SK-MEL-5 (cell line): ENCODE results near the gene SYN1. TPM values are rescaled to one million over a fixed set of nuclear protein-coding genes. Genes with fewer than 3 reads are reported as not detected.

Source experiments
- DNase-seq: peaks from one replicate; pipeline ENCODE4 v3.0.0-alpha.2; 2016; ENCODE audit warnings: low read depth, low spot score
- in situ Hi-C: cut with HindIII; loops from 2 replicates; pipeline ENCODE4 v1.10.0; 2016; ENCODE audit warnings: low sequenced_read_pairs, high pct_unique_total_duplicates, low pct_unique_long_range_greater_than_20kb
- total RNA-seq: library from RNA; depleted of rRNA; stranded (reverse); fragments of >200 nt; shearing (Covaris generic); gene quantifications from 2 replicates; pipeline ENCODE4 v1.2.3, GENCODE V29; 2014

SYN1 gene
- total RNA-seq, 1 experiment from 2014 or later = 0.05 TPM

DNA sequence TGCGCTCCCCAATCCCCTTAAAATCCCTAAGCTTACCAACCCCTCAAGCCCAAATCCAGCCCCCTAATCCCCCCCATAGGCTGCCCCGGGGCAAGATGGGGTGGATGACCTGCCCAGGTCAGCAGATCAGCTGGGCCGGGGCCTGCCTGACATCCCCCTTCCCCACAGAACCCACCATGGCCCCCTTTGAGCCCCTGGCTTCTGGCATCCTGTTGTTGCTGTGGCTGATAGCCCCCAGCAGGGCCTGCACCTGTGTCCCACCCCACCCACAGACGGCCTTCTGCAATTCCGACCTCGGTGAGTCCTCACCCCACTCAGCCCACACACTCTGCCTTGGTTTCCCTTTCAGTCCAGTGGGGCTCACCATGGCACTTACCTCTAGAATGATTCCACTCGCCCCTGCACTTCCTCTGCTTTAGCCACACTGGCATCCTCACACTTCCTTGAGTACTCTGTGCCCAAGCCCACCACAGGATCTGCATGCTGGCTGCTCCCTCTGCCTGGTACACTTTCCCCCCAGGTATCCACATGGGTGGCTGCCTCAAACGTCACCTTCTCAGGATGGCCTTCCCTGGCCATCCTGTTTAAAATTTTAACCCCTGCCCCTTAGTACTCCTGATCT is 36.3 kb downstream of the SYN1 start:
- DNase-seq = no peak
- in situ Hi-C loops = no loop called here

DNA sequence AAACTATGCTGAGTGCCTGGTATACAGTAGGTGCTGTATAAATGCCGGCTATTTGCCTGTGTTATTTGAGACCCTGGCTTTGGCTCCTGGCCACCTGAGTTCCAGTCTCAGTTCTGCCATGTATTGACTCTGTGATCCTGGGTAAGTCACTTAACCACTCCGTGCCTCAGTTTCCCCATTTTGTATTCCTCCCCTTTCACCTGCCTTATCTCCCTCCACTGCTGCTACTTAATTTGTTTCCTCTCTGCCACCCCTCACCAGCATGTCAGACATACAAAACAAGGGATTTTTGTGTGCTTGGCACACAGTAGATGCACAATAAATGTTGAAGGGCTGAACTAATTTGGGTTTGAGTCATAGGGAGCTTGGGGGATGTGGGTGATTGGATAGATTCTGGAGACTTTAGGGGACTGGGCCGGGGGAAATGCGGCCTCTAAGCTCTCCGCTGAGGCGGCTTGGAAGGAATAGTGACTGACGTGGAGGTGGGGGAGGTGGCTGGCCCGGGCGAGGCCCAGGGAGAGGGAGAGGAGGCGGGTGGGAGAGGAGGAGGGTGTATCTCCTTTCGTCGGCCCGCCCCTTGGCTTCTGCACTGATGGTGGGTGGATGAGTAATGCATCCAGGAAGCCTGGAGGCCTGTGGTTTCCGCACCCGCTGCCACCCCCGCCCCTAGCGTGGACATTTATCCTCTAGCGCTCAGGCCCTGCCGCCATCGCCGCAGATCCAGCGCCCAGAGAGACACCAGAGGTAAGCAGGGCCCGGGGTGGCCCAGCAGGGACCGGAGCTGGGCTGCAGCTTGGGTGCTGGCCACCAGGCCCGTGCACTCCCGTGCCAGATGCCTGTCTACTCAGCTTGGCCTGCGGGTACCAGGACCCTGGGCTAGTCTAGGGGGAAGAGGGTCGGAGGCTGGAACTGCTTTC is 37.7 kb downstream of the SYN1 start, which contains the start of gene TIMP1:
TIMP1 (plus strand) TSS at position 706 of the 917 bp plus-strand sequence. CDS start 980 bp downstream, outside the sequence.
- in situ Hi-C loops = no loop called here
- DNase-seq = peak; percentile 86

GRCh38 chrX:47579537-47579936 is 40.1 kb downstream of the SYN1 start:
- in situ Hi-C loops = no loop called here
- DNase-seq = no peak

DNA sequence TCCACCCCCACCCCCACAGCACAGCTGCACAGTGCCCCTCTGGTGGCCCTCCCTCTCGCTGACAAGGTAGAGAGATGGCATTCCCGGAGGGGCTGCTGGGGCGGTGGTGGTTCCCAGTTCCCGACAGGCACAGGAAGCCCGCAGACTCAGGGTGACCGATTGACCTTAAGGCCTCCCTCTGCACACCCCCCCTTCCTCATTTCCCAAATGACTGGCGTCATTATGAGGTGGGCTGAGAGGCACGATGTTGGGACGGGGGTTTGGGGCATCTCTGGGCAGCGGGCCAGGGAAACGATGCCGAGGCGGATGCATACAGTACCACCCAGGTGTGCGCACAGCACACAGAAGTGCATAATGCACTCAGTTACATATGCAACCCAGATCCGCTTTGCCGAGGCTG is 41.0 kb downstream of the SYN1 start:
- in situ Hi-C loops = no loop called here
- DNase-seq = no peak

DNA sequence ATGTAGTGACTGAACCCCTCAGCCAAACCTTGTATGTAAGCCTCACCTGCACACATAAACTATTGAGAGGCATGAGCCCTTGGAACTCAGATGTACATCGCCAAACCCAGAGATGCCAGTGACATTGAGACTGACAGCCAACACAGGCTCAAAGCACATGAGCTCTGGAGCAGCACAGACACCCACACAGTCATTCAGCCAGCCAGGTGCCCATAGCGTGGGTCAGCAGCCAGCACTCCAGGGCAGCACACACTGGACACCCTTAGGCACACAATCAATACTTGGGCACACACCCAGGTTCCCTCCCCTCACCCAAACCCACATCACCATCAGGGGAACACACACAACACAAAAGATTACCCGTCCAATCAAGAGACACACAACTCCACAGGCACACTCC is 41.8 kb downstream of the SYN1 start:
- in situ Hi-C loops = no loop called here

DNA sequence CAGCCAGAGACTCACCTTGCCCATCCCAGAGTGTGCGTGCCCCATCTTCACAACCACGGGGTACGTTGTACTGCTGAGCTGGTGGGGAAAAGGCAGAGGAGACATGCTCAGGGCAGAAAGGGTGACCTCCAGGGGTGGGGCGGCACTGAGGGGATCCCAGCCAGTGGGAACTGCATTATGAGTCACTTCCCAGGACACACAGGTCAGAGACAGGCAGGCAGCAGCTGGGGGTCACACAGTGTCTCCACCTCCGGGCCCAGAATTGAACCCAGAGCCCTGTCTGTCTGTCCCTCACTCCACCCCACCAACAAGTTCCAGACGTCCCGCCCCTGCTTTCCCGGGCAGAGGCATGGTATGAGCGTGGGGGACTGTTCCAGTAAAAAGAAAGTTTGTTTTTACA is 42.2 kb downstream of the SYN1 start:
- no peak for DNase-seq
- in situ Hi-C loops = no loop called here

More for the DNA sequence above, 41.8 kb downstream of the SYN1 start:
- DNase-seq = no peak

- DNase-seq = no peak
- in situ Hi-C loops = no loop called here
These were observed 43.4 kb downstream of the SYN1 start for GRCh38 chrX:47576021-47576898.

DNA sequence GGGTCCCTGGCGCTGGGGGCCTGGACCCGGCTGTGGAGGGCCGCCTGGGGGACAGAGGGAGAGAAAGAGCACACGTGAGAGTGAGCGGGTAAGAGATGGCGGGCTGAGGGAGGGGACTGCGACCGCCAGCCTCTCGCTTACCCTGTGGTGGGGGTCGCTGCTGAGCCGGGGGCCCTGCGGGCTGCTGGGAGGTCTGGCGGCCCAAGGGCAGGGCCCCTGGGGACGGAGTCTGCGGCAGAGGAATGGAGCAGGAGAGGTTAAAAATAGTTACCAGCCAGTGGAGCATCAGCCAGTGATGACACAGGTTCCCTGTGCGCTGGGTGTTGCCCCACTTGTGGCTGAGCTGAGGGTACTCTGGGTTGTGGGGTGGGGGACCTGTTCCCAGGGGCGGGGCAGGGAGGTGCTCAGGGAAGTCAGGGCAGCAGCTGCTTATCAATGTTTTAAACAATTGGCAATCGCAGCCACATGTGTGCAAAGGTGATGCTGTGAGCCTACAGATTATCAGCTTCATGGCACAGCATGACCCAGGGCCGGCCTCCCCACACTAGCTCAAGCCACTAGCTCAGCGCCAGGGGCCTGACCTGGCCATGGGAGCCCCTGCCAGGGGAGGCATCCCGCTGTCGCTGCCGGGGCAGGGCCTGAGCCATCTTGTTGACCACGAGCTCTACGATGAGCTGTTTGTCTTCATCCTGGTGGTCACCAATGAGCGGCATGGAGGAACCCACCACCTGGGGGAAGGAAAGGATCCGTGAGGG is 44.9 kb downstream of the SYN1 start:
- no peak for DNase-seq
- in situ Hi-C loops = no loop called here

DNA sequence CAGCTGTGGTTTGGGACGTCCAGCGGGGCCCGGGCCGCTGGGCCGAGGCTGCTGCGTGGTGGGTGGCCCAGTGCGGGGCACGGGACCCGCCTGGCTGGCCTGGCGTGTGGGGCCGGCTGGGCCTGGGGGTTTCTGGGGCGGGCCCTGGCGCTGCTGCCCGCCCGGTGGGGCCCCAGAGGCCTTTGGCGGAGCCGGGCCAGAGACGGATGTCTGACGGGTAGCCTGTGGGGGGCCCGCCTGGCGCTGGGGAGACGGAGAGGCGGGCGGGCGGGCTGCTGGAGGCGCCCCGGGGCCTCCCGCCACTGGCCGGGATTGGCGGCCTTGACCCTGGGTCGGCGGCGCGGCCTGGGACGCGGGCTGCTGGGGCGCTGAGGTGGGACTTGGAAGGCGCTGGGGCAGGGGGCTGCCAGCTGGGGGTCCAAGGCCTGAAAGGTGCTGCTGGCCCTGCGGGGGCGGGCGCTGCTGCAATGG is 45.5 kb downstream of the SYN1 start:
- no peak for DNase-seq
- in situ Hi-C loops = no loop called here

GRCh38 chrX:47573341-47574075 is 46.1 kb downstream of the SYN1 start:
- in situ Hi-C loops = no loop called here

DNA sequence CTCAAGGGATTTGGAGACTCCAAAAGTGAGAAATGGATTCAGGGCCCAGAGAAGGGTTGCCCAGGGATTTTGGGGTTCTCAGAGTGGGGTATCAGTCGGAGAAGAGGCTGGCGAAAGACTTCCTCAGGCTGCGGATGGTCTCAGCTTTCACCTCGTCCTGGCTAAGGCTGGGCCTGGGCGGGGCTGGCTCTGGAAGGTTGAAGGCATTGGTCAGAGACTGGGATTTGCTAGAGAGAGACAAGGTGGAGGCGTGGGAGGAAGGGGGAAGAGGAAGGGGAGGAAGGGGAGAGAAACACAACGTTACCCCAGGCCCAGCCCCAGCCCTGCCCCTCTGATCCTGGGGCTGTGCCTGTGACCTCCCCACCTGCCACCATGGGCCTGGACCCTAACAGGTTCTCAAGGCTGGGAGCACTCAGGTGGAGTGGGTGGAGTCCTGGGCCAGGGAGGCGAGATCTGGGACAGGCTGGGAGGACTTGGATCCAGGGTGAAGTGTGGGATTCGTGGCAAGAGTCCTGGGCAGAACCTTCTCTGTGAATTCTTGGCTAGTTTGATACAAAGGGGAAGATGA is 46.8 kb downstream of the SYN1 start:
- DNase-seq = no peak

More at GRCh38 chrX:47573341-47574075, 46.1 kb downstream of the SYN1 start:
- no peak for DNase-seq

DNA sequence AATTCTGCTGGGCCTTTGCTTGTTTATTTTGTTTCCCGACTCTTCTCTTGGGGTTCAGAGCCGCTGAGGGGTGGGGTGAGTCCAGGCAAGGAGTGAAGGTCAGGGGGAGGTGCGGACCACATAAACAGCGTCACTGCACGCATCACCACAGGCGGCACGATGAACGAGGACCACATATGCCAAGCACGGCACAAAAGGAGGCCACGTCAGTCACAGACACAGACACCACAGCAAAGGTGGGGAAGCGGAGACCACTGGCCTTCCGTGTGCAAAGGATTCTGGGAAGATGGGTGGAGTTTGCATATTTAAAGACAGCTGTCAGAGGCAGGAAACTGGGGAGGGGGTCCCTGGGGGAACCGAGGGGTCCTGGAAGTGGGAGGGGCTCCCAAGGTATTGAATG is 47.8 kb downstream of the SYN1 start:
- in situ Hi-C loops = no loop called here
- no peak for DNase-seq

More for the DNA sequence above, 46.8 kb downstream of the SYN1 start:
- in situ Hi-C loops = no loop called here

DNA sequence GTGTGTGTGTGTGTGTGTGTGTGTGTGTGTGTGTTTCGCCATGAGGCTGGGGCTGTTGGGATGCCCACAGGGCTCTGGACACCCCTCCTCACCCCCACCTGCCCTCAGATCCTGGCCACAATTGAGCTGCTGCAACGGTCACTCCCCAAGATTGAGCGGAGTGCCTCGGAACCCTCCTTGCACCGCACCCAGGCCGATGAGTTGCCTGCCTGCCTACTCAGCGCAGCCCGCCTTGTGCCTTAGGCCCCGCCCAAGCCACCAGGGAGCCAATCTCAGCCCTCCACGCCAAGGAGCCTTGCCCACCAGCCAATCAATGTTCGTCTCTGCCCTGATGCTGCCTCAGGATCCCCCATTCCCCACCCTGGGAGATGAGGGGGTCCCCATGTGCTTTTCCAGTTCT is 48.4 kb downstream of the SYN1 start:
- in situ Hi-C loops = no loop called here

GRCh38 chrX:47570794-47571193 is 48.9 kb downstream of the SYN1 start:
- in situ Hi-C loops = no loop called here
- no peak for DNase-seq

More for the DNA sequence above, 48.4 kb downstream of the SYN1 start:
- DNase-seq = no peak

DNA sequence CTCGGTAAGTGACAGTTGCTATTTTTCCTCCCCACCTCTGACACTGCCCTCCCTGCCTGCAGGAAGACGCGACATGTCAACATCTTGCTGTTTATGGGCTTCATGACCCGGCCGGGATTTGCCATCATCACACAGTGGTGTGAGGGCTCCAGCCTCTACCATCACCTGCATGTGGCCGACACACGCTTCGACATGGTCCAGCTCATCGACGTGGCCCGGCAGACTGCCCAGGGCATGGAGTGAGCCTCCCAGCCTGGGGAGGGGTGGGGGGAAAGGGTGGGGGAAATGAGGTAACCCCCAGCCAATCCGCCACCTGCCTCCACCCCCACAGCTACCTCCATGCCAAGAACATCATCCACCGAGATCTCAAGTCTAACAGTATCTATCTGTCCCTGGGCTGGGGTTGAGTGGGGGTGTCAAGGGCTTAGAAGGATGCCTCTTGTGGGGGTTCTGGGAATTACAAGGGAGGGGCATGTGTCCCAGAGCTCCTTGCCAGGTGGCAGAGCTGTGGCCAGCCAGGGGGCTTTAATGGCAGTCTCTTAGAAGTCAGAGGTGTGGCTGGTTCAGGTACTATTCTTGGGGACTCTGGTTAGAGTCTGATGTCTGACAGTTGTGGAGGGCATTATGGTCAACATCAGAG is 50.9 kb downstream of the SYN1 start:
- peak; percentile 38 for DNase-seq
- in situ Hi-C loops = no loop called here

DNA sequence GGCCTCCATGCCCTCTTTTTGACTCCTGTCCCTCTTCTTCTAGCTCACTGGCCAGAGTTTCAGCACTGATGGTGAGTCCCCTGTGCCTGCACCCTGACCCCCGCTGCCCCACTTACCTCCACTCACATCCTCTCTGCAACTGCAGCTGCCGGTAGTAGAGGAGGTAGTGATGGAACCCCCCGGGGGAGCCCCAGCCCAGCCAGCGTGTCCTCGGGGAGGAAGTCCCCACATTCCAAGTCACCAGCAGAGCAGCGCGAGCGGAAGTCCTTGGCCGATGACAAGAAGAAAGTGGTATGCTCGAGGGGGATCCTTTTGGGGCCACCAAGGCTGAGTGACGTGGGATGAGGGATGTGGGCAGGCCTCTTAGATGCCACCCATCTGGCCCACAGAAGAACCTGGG is 52.8 kb downstream of the SYN1 start:
- DNase-seq = no peak
- in situ Hi-C loops = no loop called here
